GM19193 (cell line): Measurements from ENCODE around the gene ICE1.

Source experiments
- POLR2A ChIP-seq: IDR thresholded peaks from 4 replicates; pipeline ENCODE4 v1.6.1; 2011; ENCODE audit not compliant: insufficient read depth, insufficient read length; ENCODE audit errors: extremely low read depth

The ICE1 gene

DNA sequence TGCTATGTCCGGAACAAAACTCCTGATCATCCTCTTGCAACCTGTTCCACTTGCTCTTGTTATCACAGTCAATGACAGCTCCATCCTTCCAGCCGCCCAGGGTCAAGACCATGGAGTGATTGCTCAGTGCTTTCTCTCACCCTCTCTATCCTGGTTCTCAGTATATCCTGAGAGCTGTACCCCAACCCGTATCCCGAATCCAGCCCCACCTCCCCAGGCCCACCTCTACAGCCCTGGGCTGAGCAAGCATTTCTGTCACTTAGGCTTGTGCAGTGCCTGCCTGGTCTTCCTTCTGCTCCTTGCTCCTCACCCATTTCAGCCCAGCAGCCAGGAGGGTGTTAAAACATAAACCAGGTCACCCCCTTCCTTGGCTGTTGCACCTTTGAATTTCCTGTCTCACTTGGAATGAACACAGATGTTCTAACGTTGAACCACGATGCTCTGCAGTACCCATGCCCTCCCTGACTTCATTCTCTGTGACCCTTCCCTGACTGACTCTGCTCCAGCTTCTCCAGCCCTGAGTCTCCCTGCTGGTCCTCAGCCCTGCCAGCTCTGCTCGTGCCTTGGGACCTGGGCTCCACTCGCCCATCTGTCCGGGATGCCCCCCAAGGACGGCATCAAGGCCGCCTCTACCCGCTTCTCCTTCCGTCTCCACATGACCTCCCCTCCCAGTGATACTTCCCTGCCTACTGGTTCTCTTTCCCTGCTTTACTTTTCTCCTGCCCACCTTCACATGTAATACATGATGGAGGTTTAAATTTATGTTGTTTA is 110.0 kb downstream of the ICE1 start:
- TF ChIP-seq POLR2A = no peak

DNA sequence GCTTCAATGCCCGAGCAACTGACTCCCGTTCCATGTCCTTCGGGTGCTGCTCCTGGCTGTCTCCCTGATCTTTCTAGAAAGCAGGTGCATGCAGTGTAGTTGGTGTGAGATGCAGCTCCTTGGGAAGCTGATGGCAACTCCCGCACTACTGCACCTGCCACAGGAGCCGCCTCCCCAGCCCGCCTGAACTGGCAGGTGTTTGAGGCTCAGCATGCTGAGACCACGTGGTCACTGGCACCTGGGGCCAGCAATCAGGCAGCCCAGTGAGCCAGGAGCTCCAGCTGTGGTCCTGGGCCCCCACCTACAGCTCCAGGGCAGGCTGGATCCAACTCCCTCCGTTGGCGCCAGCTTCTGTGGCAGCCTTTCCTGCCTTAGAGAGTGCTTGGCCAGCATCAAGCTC is 111.5 kb downstream of the ICE1 start:
- no peak for TF ChIP-seq POLR2A

DNA sequence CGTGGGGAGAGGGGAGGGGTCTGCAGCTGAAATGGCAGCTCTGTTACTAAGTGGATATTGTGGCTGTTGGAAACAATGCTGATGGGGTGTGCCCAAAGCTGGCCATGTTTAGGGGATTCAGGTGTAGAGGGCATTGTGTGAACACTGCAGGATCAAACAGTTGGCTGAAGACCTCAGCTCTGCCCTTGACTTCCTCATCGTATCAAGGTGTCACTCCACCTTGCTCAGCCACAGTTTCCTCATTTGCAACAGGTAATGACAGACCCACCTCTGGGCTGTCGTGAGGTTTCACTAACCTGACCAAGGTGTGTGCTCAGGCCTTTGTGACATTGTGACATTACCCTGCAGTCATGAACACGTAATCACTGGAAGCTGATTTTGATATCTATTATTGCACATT is 111.9 kb downstream of the ICE1 start:
- TF ChIP-seq POLR2A = no peak

DNA sequence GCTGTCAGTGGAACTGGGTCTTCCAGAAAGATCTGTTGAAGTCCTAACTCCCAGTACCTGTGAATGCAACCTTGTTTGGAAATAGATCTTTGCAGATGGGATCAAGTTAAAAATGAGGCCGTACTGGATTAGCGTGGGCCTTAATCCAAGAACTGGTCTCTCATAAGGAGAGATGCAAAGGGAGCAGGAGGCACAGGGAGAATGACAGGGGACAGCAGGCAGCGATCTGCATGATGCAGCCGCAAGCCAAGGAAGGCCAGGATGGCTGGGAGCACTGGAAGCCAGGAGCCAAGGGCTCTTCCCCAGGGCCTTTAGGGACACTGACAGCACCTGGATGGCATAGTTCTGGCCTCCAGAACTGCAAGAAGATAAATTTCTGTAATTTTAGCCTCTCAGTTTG is 114.4 kb downstream of the ICE1 start:
- no peak for TF ChIP-seq POLR2A

DNA sequence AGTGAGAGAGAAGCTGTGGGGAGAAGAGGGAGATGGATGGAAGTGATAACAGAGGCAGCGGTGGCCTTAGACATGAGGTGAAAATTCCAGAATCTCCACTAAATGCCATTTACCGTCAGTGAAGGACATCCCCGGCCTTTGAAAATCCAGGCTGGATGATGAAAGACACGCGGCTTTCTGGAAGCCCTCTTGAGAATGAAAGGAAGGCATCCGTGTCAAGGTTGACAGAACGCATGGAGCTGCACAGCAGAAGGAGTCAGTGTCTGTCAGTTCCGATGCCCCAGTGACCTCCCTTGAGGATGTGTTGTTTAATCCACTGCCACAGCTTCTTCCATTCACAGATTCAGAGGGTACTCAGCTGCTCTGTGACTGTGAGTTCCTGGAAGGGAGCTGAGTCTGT is 114.9 kb downstream of the ICE1 start:
- no peak for TF ChIP-seq POLR2A

DNA sequence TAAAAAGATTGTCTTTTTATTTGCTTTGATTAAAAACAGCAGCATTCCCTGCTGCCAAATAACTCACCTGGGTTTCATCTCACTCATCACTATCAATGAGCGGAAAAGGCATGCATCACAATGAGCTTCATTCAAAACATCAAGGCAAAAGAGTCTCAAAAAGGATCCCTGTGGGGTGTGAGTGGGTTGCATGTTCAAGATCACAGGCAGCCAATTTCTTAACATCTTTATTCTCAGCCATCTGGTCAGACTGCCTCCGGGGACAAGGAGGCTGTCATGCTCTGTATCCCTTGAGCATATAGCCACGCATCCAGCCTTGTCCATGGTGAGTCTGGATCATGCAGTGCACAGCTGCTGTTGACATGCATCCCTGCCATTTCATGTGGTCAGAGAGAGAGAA is 117.1 kb downstream of the ICE1 start:
- no peak for TF ChIP-seq POLR2A
